HepG2 (cell line): ENCODE results near the gene TADA2B. TPM values are rescaled to one million over a fixed set of nuclear protein-coding genes. Genes with fewer than 3 reads are reported as not detected.
A peak's percentile ranks its signal among the peaks of the same experiment; 100 is the strongest.

Experiments used
- AHDC1 ChIP-seq: sonication (generic); formaldehyde crosslinking; IDR thresholded peaks from 2 replicates; pipeline ENCODE4 v1.5.1; 2020; ENCODE audit warnings: mild to moderate bottlenecking, missing genetic modification reagents, borderline replicate concordance
- CHD4 ChIP-seq: fragments of 200-600 bp; sonication (generic); IDR thresholded peaks from 2 replicates; pipeline ENCODE4 v1.7.0; 2017; ENCODE audit warnings: mild to moderate bottlenecking, low read length, borderline replicate concordance
- FUBP1 ChIP-seq: sonication (generic); formaldehyde crosslinking; IDR thresholded peaks from 2 replicates; pipeline ENCODE4 v1.5.1; 2020; ENCODE audit warnings: missing genetic modification reagents, mild to moderate bottlenecking, borderline replicate concordance
- GATA4 ChIP-seq: sonication (generic); IDR thresholded peaks from 2 replicates; pipeline ENCODE4 v1.6.1; 2016; ENCODE audit warnings: antibody characterized with exemption, low read depth, borderline replicate concordance
- HNF4A ChIP-seq: sonication (generic); formaldehyde crosslinking; IDR thresholded peaks from 2 replicates; pipeline ENCODE4 v1.4.0; 2020; ENCODE audit warnings: missing genetic modification reagents
- HOXA7 ChIP-seq: sonication (generic); formaldehyde crosslinking; IDR thresholded peaks from 2 replicates; pipeline ENCODE4 v1.8.1; 2022; ENCODE audit warnings: mild to moderate bottlenecking, missing genetic modification reagents, moderate library complexity
- MEF2D ChIP-seq: sonication (generic); formaldehyde crosslinking; IDR thresholded peaks from 2 replicates; pipeline ENCODE4 v1.5.1; 2020; ENCODE audit warnings: mild to moderate bottlenecking, missing genetic modification reagents
- NR2F6 ChIP-seq, 2 experiments: IDR thresholded peaks; 2 replicates each; pipeline ENCODE4 v1.6.1; 2016; ENCODE audit warnings: antibody characterized with exemption in 1 of 2, mild to moderate bottlenecking in 1 of 2
- PCBP1 ChIP-seq: fragments of 200-400 bp; formaldehyde crosslinking; IDR thresholded peaks from 2 replicates; pipeline ENCODE4 v1.6.1; 2017; ENCODE audit warnings: mild to moderate bottlenecking, low read depth, low read length, borderline replicate concordance
- POLR2A ChIP-seq, 2 experiments: IDR thresholded peaks; 2 replicates each; pipeline ENCODE4 v1.6.1; 2011; ENCODE audit warnings: low read depth in 2 of 2, low read length in 2 of 2, mild to moderate bottlenecking in 1 of 2, moderate library complexity in 1 of 2; ENCODE audit not compliant: insufficient read depth in 1 of 2
- POLR2AphosphoS5 ChIP-seq: IDR thresholded peaks from 2 replicates; pipeline ENCODE4 v1.6.1; 2012; ENCODE audit warnings: low read depth, low read length
- RFX5 ChIP-seq: IDR thresholded peaks from 2 replicates; pipeline ENCODE4 v1.6.1; 2011; ENCODE audit warnings: low read depth, low read length, improper control_type of control experiment
- SAP130 ChIP-seq: IDR thresholded peaks from 2 replicates; pipeline ENCODE4 v1.6.1; 2016; ENCODE audit warnings: low read depth
- ZBTB4 ChIP-seq: sonication (generic); formaldehyde crosslinking; IDR thresholded peaks from 2 replicates; pipeline ENCODE4 v1.4.0; 2020; ENCODE audit warnings: missing genetic modification reagents, mild to moderate bottlenecking, borderline replicate concordance
- ZNF337 ChIP-seq: sonication (generic); formaldehyde crosslinking; IDR thresholded peaks from 2 replicates; pipeline ENCODE4 v1.5.1; 2020; ENCODE audit warnings: missing genetic modification reagents, low read depth, mild to moderate bottlenecking, borderline replicate concordance
- ZNF350 ChIP-seq: sonication (generic); formaldehyde crosslinking; IDR thresholded peaks from 2 replicates; pipeline ENCODE4 v1.4.0; 2020; ENCODE audit warnings: mild to moderate bottlenecking, low read depth, missing genetic modification reagents, borderline replicate concordance
- ZNF556 ChIP-seq: sonication (generic); formaldehyde crosslinking; IDR thresholded peaks from 2 replicates; pipeline ENCODE4 v1.4.0; 2020; ENCODE audit warnings: mild to moderate bottlenecking, missing genetic modification reagents, borderline replicate concordance
- ZNF577 ChIP-seq: sonication (generic); formaldehyde crosslinking; IDR thresholded peaks from 2 replicates; pipeline ENCODE4 v1.4.0; 2020; ENCODE audit warnings: mild to moderate bottlenecking, low read depth, missing genetic modification reagents, borderline replicate concordance
- ZNF672 ChIP-seq: sonication (generic); formaldehyde crosslinking; IDR thresholded peaks from 2 replicates; pipeline ENCODE4 v1.8.1; 2022; ENCODE audit warnings: missing genetic modification reagents
- polyA plus RNA-seq, 8 experiments: library from polyadenylated mRNA; depleted of rRNA in 3 of 8; stranded (reverse) in 7 of 8; unstranded in 1 of 8; fragments of >200 nt; fragmentation: Illumina TruSeq in 4 of 8; extraction: Trizol in 4 of 8; gene quantifications; 2 replicates each; pipeline versions ENCODE4 v1.2.1 to v1.2.3, GENCODE V29; 2011 to 2016; ENCODE audit warnings: low read depth in 4 of 8, missing spikeins in 1 of 8, mixed read lengths in 1 of 8; ENCODE audit not compliant: insufficient read depth in 1 of 8
- total RNA-seq, 5 experiments: library from RNA; depleted of rRNA; stranded (reverse); fragments of >200 nt; fragmentation: Illumina TruSeq; extraction: Trizol; gene quantifications; 2 replicates each; pipeline ENCODE4 v1.2.3, GENCODE V29; 2016; ENCODE audit warnings: low read depth in 1 of 5

Gene TADA2B
- total and polyA plus RNA-seq, 2 of the 13 experiments (the other 11 are each of a cell fraction or from before 2014, with no cell fraction given) = 4.6 to 8.9 TPM

GRCh38 chr4:7075962-7076695 is 33.0 kb downstream of the TADA2B start (continued):
- 0 out of 2 replicates have a peak, but pooled peaks have one; percentile 24 for TF ChIP-seq MEF2D
- TF ChIP-seq CHD4 = peak; percentile 68; the same call in 1 of the 2 replicates
- TF ChIP-seq ZNF556 (CRISPR knock-in tag) = no peak
- TF ChIP-seq RFX5 = no peak
- TF ChIP-seq POLR2AphosphoS5 = no peak
- TF ChIP-seq AHDC1 (CRISPR knock-in tag) = no peak
- TF ChIP-seq FUBP1 (CRISPR knock-in tag) = no peak
- TF ChIP-seq ZNF577 (CRISPR knock-in tag) = no peak
- TF ChIP-seq ZNF672 (CRISPR knock-in tag) = no peak
- TF ChIP-seq HNF4A = peak; percentile 22; the same call in 1 of the 2 replicates
- TF ChIP-seq SAP130 = no peak
- TF ChIP-seq ZNF337 (CRISPR knock-in tag) = no peak
- no peak for TF ChIP-seq GATA4
- TF ChIP-seq HOXA7 (CRISPR knock-in tag) = no peak
- TF ChIP-seq ZBTB4 (CRISPR knock-in tag) = no peak
- no peak for TF ChIP-seq POLR2A (IDR thresholded peaks at IDR 0.05; ENCODE audit: insufficient read depth in 1 of 2, low read depth in 2 of 2, low read length in 2 of 2)
- TF ChIP-seq ZNF350 (CRISPR knock-in tag) = no peak
- no peak for TF ChIP-seq PCBP1
- TF ChIP-seq NR2F6 (IDR thresholded peaks at IDR 0.05) = no peak
- no peak for TF ChIP-seq NR2F6 (CRISPR knock-in tag; IDR thresholded peaks at IDR 0.05)
